GM19025 (cell line): ENCODE data around the gene SLC8A1.

Source experiments
- ATAC-seq: cut with Tn5 transposase; IDR thresholded peaks from one replicate; pipeline ENCODE4 v1.9.1; 2021; ENCODE audit warnings: mild to moderate bottlenecking, low read depth, moderate library complexity; ENCODE audit not compliant: unreplicated experiment

Gene SLC8A1

DNA sequence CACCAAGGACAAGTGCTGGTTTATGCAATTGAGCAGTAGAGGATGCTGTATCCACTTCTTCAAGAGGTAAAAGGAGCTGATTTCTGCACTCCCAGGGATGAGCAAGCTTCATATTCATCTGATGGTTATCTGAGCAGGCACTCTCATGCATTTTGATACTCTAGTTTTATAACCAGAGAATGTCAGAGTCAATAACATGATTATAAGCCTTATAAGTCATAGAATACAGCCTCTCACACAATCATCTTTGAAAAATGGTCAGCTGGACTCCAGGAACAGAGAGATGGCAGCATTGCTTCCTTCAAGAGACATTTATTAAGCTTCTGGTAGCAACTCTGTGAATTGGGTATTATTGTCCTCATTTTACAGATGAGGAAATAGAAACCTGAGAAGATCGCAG, 167.1 kb downstream of the SLC8A1 start:
- no peak for ATAC-seq

DNA sequence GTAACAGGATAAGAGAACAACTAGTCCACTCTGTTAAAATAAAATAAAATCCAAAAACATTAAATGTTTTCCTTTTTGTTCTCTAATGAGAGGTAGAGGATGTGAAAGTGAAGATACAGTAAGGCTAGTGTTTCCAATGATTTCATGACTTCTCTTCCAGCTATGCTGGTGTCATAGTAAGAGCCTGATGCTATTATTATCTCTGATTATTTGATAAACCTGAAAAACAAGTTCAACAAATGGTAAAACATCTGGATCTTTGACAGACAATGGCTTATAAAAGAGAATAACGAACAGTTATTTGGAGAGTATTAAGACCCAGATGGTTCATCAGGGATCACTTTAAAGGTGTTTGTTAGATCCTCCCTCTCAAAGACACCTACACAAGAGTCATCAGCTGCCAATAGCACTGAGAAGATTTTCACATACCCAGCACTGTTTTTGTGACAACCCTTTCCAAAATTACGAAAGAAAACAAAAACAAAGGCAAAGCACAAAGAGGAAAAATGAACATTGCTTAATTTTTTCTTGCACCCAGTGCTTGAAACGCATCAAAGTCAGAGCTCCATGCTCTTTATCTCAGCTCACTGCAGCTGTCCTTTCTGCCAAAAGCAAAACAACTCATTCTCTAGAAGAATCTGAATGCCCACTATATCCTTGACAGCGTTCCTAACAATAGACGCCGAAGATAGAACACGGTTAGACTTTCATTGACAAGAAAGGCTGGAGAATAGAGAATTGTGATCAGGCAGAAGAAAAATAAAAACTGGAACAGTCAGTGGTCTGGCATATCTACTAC, 168.6 kb downstream of the SLC8A1 start:
- ATAC-seq = no peak

DNA sequence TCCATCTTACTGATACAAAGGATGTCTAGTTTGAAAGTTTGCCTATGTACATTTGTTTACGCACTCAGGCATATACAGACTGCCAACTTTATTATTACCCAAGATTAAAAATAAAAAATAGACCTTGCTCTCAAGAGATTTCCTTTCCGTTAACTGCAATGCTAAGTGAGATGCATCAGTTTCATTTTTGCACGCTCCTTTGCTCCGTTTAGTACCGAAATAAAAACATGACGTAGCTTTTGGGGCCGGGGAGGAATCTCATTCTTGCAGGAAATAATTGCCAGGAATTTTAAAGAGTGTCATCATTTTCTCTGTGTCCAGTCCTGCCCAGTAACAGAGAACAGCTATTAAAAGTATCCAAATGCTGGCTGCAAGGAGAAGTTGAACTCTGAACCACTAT, 169.5 kb downstream of the SLC8A1 start:
- peak; percentile 33 for ATAC-seq

DNA sequence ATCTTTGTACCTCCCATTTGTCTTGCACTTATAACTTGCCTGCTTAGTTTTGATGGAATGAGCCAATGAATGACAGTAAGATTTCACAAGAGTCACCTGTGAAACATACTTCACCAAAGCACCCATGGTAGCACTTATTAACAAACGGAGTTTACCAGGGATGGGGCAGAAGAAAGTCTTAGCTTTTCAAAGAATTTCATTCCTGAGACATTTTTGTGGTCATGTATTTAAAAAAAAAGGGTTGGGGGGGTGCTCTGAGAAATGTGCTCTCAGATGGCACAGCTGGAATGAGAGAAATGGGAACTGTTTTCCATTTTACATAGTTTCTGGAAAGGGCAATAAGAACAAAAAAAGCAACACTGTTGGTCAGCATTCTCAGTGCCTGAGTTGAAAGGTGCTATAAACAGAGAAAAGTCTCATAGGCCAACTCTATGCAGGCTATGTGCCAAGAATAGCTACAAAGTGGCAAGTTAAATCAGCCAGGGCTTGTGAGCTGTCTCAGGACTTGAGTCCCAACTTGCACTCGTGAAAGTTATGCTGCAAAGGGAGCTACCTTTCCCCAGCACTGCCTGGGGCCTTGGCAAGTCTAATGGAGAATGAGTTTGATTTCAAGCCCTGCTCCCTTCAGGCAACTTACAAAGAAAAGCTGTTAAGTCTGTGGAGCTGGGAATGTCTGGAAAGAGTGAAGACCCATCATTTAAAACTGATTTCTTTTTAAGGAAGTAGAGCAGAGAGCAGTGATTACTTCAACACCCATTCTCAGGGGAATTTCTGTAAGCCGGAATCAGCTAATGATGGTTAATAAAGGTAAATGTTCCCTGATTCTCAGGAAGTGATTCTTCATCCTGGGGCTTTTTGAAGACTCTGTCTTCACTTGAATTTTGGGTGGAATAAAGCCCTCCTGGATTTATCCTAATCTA, 170.6 kb downstream of the SLC8A1 start:
- peak; percentile 50 for ATAC-seq

DNA sequence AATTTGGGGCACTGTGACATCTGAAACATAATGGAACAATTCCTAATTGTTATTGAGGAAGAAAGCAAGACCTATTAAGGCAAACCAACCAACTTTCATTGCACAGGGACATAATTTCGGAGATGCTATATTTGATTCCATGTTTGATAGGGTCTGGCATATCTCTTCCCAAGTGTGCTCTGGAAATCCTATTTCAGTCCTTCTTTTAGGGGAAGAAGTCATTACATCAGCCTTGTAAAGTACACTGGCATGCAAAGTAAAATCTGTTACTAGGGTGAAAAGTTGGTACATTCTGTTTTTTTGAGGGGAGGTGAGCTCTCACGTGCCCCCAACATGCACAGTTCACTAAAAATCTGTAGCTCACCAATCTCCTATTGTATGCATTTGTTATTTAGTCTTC, 172.4 kb downstream of the SLC8A1 start:
- no peak for ATAC-seq

DNA sequence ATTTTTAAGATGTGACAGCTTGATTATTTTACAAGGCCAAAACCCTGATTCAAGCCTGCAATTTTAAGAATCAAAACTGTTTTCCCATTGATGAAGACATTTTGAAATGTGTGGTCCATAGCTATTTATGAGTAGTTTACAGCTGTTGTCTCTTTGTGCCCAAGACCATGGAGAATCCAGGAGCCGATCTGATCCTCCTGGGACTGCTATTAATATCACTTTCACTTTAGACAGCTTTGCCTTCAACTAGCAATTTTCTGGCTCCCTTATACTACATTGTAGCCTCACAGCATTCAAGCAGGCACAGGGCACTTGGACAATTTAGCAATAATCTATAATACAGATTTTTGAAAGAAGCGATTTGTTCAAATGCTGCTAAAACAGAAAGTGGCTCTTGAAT, 172.9 kb downstream of the SLC8A1 start:
- ATAC-seq = no peak

DNA sequence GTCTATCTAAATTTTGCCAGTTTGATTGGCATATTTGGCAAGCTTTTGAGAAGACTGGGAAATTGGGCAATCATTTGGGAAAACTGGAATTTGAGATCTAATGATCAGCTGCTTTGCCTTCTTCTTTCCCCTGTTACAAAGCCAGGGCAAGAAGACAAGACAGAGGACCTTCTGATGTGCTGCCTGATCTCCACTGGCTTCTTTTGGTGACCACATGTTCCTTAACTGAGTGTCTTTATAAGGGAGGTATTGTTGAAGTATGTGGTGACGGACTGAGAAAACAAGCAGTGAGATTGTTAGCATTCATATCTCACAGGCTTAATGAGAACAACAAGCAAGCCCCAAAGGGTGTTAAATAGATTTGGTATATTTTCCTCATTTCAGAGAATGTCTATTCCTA, 175.8 kb downstream of the SLC8A1 start:
- no peak for ATAC-seq

DNA sequence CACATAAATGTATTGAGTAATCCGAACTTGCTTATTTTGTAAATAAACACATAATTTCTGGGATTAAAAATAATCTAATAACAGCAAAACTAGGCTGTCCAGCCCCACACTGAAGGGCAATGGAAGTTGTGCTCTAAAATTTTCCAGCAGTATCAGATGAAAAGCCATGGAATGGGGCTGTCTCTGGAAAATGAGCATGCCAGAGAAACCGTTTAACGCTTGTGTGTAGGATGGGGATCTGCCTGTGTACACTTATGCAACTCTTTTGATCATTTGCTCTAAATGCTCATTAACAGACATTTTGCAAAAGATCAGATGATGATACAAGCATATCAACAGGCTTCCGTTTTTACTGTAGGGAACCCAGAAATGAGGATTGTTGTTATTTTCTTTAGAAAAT, 177.6 kb downstream of the SLC8A1 start:
- no peak for ATAC-seq

DNA sequence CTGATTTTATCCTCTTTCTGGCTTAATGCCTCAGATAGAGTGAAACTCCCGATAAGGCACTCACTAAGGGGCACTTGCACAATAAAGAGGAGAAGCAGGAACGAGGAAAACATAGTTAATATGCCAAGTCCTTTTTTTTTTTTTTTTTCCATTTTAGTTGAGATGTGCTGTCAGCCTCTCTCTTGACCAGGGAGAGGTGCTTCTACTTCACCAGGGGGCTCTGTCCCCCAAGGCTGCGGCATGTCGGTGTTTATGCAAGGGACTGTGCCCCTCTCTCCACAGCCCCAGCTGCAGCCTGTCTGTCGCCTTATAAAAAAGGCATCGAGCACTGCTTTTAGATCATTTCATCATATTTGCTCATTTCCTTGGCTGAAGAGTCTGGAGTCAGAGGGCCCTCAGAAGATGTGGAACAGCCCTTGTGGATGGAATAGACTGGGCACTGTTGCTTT, 178.1 kb downstream of the SLC8A1 start:
- ATAC-seq = no peak

DNA sequence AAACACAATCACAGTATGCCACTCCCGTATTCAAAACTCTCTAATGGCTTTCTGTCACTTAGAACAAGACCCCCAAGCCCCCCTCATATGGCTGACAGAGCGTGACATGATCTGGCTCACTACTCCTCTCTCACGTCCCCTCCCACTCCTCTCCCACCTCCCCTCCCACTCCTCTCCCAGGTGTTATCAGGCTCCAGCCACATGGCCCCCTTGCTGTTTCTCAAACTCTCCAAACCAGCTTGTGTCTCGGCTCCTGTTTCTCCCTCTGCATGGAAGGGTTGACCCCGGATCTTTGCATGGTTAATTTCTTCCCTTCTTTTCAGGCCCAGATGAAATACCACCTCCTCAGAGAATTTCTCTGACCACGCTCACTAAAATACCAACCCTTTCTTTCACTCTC, 180.8 kb downstream of the SLC8A1 start:
- no peak for ATAC-seq

DNA sequence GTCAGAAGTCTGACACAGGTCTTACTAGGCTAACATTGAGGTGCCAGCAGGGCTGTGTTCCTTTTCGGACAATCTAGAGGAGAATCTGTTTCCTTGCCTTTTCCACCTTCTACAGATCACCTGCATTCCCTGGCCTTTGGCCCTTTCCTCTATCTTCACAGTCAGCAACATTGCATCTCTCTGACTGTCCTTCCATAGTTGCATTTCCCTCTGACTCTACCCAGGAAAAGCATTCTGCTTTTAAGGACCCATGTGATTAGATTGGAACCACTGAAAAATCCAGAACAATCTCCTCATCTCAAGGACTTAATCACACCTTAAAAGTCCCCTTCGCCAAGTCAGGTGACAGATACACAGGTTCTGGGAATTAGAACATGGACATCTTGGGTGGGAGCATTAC, 181.5 kb downstream of the SLC8A1 start:
- no peak for ATAC-seq

DNA sequence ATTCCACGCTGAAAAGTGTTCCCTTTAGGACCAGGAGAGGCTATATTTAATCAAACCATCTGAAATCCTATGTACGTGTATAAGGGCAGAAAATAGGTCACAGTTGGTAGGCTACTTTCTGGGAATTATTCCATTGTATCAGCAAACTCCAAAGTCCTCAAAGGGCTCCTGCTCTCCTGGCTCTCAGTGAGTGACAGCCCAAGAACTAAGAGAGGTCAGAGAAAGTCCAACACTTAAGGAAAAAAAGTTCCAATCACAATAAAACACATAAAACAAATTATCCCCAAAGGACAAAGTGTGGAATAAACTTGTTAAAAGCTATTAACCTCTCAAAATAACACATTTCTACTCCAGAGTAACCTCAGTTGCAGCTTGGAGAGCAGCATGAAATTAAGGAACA, 183.3 kb downstream of the SLC8A1 start:
- ATAC-seq = no peak

DNA sequence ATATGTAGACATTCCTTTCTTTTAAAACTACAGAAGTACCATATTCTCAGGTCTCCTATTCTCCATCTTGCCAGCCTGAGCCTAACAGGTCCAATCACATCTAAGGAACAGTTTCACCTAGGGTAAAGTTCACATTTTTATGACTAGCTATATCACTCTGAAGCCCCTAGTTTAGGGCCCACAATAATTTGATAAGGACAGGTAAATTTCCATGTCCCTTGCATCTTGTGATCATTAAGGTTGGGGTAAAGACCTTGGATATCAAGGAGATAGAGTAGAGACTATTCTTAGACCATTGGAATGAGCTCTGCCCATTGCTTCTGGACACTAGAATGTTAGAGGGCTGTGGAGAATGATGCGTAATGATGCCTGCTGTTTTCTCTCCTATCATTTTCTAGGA, 185.7 kb downstream of the SLC8A1 start:
- no peak for ATAC-seq

DNA sequence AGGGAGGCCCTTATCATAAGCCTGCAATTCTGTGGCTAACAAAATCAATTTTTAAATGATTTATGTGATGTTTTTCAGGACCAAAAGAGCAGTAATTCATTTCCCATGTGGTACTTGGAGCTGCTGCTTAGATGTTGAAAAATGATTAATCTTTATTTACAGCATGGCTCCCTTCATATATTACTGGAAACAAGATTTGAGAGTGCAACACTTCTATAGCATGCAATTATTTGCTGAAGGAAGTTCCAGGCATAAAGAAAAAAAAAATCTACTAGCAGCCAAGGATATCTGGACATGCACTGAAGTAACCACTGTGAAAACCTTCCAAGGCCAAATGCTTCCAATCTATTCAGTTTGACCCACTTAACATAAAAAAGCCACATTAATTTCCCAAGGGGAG, 186.3 kb downstream of the SLC8A1 start:
- ATAC-seq = no peak

DNA sequence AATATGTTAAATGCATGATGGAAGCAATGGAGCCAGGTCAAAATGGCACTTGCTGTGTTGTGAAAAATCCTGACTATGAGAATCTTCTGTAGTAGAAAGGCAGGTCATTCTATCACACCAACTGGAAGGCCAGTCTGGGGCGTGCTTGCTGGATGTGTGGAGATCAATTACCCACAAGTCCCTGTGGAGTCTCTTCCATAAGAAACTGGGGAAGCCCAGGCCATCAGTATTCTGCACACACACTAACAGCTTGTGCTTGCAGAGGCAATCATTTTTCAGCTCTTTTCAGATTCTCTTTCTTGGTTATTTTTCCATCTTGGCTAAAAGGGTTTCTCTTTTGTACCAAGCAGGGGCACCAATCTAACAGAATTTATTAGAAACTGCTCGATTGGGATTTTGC, 190.8 kb downstream of the SLC8A1 start:
- ATAC-seq = no peak

DNA sequence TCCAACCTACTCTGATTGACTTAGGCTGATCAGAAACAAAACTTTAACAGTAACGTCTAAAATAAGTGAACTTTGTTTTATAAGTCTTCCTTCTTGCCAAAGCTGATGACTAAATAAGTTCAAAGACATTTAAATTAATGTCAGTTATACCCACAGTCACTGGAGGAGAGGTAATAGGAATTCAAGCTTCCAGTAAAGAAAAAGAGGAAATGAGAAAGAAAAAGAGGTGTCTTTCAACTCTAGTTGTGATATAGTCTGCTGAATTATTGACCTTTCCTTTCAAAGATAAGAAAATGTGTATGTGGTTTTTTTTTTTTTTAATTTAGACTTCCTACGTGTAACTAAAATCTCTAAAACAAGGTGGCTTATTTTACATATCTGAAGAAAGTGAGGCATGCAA, 191.5 kb downstream of the SLC8A1 start:
- no peak for ATAC-seq

DNA sequence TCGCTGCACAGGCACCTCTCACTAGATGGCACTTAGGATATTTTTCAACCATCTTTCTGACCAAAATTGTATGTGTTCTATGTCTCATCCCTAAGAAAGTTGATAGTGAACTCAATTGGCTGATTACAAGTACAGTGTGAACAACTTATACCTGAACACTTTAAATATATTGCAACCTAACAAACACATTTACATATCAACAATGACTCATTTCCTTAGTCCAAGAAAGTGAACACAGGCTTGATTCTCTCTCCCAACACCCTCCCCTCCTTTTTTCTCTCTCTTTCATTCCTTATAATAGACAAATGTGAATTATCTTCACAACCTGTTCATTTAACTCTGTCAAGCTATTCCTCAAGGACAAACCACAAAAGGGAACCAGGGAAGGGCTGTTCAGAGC, 192.0 kb downstream of the SLC8A1 start:
- ATAC-seq = no peak

DNA sequence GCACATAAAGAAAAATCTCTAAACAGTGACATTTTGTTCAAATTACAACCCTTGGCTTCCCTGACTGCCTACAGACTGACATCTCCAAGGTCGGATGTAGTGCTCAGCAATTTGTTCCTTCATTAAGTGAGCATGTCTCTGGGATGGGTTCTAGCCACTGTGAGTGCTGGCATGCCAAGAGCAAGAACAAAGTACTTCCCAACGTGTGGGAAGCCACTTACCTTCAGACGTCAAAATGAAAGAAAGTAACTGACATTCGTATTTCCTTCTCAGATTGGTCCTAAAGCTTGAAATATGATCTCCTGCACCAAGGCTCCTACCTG, 193.8 kb downstream of the SLC8A1 start:
- ATAC-seq = no peak

DNA sequence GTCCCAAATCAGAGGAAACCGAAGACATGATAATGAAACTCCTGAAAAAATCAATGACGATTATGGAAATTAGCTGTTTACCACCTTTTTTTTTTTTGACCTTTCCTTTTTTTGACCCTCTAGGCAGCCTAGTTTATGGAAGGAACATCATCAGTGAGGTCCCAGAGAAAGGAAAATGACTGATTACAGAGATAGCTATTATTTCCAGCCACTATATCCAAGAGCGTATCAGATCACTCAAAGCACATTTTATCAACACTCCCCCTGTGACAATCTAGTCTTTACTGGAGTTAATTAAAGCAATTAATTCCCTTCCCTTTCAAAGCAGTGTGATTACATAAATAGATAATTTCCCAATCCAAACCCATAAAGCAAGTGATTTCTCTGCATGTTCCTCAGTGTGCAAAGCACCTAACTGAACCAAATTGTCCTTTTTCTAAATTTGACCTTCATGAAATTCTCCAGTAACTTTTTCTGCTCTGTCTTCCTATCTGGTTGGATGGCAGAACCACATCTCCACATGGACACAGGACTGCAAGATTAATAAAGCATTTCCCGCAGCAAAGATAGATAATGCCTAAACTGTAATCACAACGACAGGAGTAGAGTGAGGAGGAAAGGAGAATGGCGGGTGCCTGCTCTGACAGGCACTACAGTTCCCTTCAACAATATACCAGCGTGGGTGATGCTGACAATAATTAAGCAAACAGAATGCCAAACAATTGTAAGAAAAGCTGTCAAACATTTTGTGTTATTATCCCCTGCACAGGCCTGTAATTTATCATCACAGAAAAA, 194.4 kb downstream of the SLC8A1 start:
- no peak for ATAC-seq

DNA sequence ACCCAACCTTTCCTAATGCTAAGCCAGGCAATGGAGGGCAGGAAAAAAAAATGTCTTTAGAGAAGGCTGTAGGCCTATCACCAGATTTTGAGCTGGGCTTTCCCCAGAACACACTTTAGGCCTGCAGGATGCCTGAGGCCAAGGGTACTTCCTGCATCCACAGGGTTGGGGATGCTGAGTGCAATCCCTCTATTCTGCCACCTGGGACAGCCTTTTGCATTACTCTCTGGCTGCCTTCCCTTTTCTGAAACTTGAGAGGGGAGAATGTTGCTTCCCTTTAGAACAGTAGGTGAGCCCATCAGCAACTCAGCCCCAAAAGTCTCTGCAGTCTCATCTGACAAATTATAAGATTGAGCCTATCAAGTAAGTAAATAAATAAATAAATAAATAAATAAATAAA, 195.2 kb downstream of the SLC8A1 start:
- ATAC-seq = no peak

DNA sequence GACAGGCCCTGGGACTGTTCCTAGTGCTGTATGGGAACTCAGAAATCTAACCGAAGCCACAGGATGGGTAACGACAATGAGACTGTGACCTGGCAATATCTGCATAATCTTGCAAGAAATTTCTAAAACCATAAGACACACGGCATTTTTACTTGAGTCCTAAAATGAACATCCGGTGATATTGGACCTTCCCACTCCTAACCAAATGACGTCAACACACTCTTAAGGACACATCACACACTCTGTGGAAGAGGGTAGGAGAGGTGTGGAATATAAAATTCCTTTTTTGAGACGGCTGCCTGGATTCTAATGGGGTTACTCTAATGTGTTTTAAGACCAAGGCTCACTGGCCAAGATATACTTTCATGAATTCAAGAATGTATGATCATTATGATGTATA, 195.9 kb downstream of the SLC8A1 start:
- no peak for ATAC-seq
